Measurements from ENCODE around the gene LIMS2. TPM values are rescaled to one million over a fixed set of nuclear protein-coding genes. Genes with fewer than 3 reads are reported as not detected.

Gene LIMS2
- total RNA-seq, 8 experiments from 2014 or later = 0.22 to 9.3 (median 1.5) TPM

GRCh38 chr2:127640082-127641072 is 35.0 kb downstream of the LIMS2 start:
- Histone ChIP-seq H3K4me1 (replicated peaks in 1 of 2) (peaks cover 16 to 27% of the 10 kb centered on the region in 2 donors), H3K27ac (peak overlapping the region in 1 of 2 donors; percentile 67), H3K4me3 (no peak overlapping the region)
- peak; percentile 62 to 87 (median 78) for ATAC-seq (replicated peaks in 6 of 8)
- in situ Hi-C loops (cut with MboI; ENCODE audit: low pct_unique_long_range_greater_than_20kb in 2 of 9, low sequenced_read_pairs in 9 of 9, unreplicated experiment in 9 of 9) = no loop called here
- 25 to 40% methylated on average over 3 to 6 of the region's 25 CpGs; no CpG with 5 or more reads in 8 of the 10 experiments for WGBS, 10 experiments

DNA sequence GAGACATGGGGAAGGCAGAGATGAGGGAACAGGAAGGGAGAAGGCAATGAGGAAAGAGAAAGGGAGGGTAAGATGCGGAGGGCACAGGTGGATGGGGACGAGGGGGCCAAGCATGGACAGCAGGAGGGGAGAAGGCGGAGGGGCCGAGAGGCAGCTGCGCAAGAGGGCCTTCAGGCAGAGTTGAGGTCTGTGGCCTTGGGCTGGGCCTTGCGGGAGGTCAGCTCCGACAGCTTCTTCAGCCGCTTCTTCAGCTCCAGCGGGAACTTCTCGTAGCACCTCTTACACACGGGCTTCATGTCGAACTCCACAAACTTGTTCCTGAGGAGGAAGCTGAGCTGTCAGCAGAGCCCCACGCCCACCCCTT is 36.2 kb downstream of the LIMS2 start:
- 90% methylated on average over 2 of the region's 13 CpGs; no CpG with 5 or more reads in 9 of the 10 experiments for WGBS, 10 experiments
- no peak overlapping the region for H3K4me3 ChIP-seq
- no peak overlapping the region for H3K27ac ChIP-seq
- H3K4me1 ChIP-seq (replicated peaks in 1 of 2) = peaks cover 15 to 19% of the 10 kb centered on the region in 2 donors
- no peak for ATAC-seq (replicated peaks in 6 of 8)
- in situ Hi-C loops (cut with MboI; ENCODE audit: low pct_unique_long_range_greater_than_20kb in 2 of 9, low sequenced_read_pairs in 9 of 9, unreplicated experiment in 9 of 9) = no loop called here

- Histone ChIP-seq H3K4me1 (replicated peaks in 1 of 2) (peaks cover 15 to 19% of the 10 kb centered on the region in 2 donors), H3K27ac (no peak overlapping the region), H3K4me3 (no peak overlapping the region)
- WGBS, 10 experiments = 100% methylated on average over 1 to 2 of the region's 23 CpGs; no CpG with 5 or more reads in 8 of the 10 experiments
- ATAC-seq (replicated peaks in 6 of 8) = no peak
- in situ Hi-C loops (cut with MboI; ENCODE audit: low pct_unique_long_range_greater_than_20kb in 2 of 9, low sequenced_read_pairs in 9 of 9, unreplicated experiment in 9 of 9) = no loop called here
These were observed 36.8 kb downstream of the LIMS2 start for GRCh38 chr2:127638361-127639110.

DNA sequence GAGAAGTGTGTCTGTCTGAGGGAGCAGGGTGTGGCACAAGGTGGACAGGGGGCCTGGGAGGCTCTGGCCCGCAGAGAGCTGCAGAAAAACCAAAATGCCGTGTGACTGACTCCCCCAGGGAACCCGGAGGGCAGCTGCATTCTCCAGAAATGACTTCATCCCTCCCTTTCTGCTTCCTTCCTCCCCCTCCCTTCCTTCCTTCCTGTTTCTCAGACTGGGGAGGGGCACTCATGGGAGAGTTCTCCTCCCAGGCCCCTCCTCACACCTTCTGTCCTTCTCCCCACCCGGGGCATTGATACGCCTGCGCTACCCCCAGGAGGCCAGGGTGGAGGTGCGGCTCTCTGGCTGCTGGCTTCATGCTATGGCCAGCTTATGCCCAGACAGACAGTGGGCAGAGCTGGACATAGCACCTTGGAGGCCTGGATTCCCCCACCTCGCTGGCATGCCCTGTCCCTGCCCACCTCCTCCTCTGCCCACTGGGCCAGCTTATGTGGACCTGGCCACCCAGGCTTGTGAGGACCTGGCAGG is 37.5 kb downstream of the LIMS2 start:
- in situ Hi-C loops (cut with MboI; ENCODE audit: low pct_unique_long_range_greater_than_20kb in 2 of 9, low sequenced_read_pairs in 9 of 9, unreplicated experiment in 9 of 9) = no loop called here
- H3K27ac ChIP-seq = no peak overlapping the region
- peak; percentile 5 to 36 (median 18) for ATAC-seq (replicated peaks in 6 of 8)
- H3K4me1 ChIP-seq (replicated peaks in 1 of 2) = peaks cover 15 to 19% of the 10 kb centered on the region in 2 donors
- H3K4me3 ChIP-seq = no peak overlapping the region
- WGBS, 10 experiments = 20 to 50% (median 40%) methylated on average over 1 of the region's 8 CpGs; no CpG with 5 or more reads in 7 of the 10 experiments

DNA sequence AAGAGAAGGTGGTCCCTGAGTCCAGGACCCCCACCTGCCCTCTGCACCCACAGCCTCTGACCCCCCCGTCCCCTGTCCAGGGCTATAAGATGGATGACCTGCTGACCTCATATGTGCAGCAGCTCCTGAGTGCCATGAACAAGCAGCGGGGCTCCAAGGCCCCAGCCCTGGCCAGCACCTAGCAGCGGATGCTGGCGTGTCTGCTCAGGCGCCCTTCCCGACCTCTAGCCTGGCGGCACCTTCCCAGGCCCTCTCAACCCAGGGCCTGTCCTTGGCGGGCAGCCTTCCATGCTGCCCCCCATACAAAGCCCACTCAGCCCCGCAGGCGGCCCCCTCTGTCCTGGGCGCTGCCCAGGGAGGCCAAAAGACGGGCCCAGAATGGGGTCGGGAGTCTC is 38.1 kb downstream of the LIMS2 start:
- WGBS, 10 experiments = no CpG with 5 or more reads among the region's 13 CpGs
- peaks cover 15 to 19% of the 10 kb centered on the region in 2 donors for H3K4me1 ChIP-seq (replicated peaks in 1 of 2)
- H3K4me3 ChIP-seq = no peak overlapping the region
- in situ Hi-C loops (cut with MboI; ENCODE audit: low pct_unique_long_range_greater_than_20kb in 2 of 9, low sequenced_read_pairs in 9 of 9, unreplicated experiment in 9 of 9) = no loop called here
- no peak for ATAC-seq (replicated peaks in 6 of 8)
- no peak overlapping the region for H3K27ac ChIP-seq

DNA sequence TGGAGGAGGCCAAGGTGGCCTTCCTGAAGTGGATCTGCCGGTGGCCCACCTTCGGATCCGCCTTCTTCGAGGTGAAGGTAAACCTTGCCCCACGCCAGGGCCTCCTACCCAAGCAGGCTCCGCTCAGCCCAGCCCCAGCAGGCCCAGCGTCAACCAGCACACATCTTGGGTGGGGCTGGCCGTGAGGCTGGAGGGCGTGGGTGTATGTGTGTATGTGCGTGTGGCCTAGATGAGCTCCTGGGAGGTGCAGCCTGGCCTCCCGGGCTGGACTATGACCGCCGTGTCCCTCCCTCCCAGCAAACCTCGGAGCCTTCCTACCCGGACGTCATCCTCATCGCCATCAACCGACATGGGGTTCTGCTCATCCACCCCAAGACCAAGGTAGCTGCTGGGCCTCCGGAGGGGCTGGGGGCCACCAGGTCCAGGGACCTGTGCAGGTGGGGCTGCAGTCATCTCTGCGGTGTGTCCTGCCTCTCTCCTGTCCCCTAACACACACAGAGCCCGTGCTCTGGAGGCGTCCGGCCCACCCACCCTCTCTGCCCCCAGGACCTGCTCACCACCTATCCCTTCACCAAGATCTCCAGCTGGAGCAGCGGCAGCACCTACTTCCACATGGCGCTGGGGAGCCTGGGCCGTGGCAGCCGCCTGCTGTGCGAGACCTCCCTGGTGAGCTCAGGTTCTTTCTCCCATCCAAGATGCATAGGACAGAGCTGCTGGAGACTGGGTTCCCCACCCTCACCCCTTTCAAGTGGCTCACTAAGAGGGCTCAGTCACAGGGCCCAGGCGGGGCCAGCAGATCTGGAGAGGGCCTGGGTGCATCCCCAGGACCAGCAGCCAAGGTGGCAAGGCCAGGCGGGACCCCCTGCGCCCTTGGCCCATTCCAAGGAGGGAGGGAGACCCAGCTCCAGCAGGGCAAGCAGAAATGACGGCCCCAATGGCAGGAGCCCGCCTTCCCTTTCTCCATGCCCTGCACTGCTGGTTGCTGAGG is 38.8 kb downstream of the LIMS2 start:
- Histone ChIP-seq H3K27ac (no peak overlapping the region), H3K4me3 (no peak overlapping the region), H3K4me1 (replicated peaks in 1 of 2) (peaks cover 15 to 19% of the 10 kb centered on the region in 2 donors)
- ATAC-seq (replicated peaks in 6 of 8) = peak in 3 of 8 experiments; percentile 62 to 69 (median 62)
- in situ Hi-C loops (cut with MboI; ENCODE audit: low pct_unique_long_range_greater_than_20kb in 2 of 9, low sequenced_read_pairs in 9 of 9, unreplicated experiment in 9 of 9) = no loop called here
- WGBS, 10 experiments = 90 to 100% methylated on average over 1 to 2 of the region's 33 CpGs; no CpG with 5 or more reads in 8 of the 10 experiments

- Histone ChIP-seq H3K27ac (no peak overlapping the region), H3K4me3 (no peak overlapping the region), H3K4me1 (replicated peaks in 1 of 2) (peaks cover 15 to 19% of the 10 kb centered on the region in 2 donors)
- in situ Hi-C loops (cut with MboI; ENCODE audit: low pct_unique_long_range_greater_than_20kb in 2 of 9, low sequenced_read_pairs in 9 of 9, unreplicated experiment in 9 of 9) = no loop called here
- no peak for ATAC-seq (replicated peaks in 6 of 8)
- 82 to 100% methylated on average over 1 to 8 of the region's 19 CpGs; no CpG with 5 or more reads in 8 of the 10 experiments for WGBS, 10 experiments
These were observed 39.7 kb downstream of the LIMS2 start for GRCh38 chr2:127635380-127636237.

DNA sequence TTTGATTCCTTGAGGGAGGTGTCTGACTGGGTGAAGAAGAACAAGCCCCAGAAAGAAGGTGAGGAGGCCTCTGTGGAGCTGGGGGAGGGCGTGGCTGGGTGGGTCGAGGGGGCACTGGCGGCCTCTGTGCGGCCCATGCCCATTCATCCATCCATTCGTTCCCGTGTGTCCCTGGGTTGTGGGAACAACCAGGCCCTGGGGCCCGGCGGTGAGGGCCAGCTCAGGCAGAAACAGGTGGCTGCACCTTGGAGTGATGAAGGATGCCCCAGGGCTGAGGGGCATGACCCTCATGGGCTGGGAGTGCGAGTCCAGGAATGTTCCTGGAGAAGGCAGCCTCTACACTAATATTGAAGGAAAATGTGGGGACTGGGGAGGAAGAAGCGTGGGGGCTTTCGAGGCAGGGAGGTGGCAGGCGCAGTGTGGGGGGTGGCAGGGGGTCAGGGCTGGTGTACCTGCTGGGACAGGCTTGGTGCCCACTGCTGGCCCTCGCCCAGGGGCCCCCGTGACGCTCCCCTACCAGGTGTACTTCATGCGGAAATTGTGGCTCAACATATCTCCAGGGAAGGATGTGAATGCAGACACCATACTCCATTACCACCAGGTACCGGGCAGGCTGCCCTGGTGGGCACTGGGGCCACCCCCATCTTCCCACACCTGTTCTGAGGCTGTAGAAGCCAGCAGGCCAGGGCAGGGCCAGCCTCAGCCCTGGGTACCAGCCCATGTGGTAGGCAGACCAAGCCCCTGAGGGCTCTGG is 40.5 kb downstream of the LIMS2 start:
- in situ Hi-C loops (cut with MboI; ENCODE audit: low pct_unique_long_range_greater_than_20kb in 2 of 9, low sequenced_read_pairs in 9 of 9, unreplicated experiment in 9 of 9) = no loop called here
- Histone ChIP-seq H3K4me3 (no peak overlapping the region), H3K4me1 (replicated peaks in 1 of 2) (peaks cover 10 to 11% of the 10 kb centered on the region in 2 donors), H3K27ac (no peak overlapping the region)
- no peak for ATAC-seq (replicated peaks in 6 of 8)
- WGBS, 10 experiments = 100% methylated on average over 1 of the region's 17 CpGs; no CpG with 5 or more reads in 8 of the 10 experiments

GRCh38 chr2:127634066-127634617 is 41.2 kb downstream of the LIMS2 start:
- in situ Hi-C loops (cut with MboI; ENCODE audit: low pct_unique_long_range_greater_than_20kb in 2 of 9, low sequenced_read_pairs in 9 of 9, unreplicated experiment in 9 of 9) = no loop called here
- peak in 1 of 8 experiments; percentile 21 for ATAC-seq (replicated peaks in 6 of 8)
- Histone ChIP-seq H3K27ac (no peak overlapping the region), H3K4me1 (replicated peaks in 1 of 2) (peaks cover 10 to 11% of the 10 kb centered on the region in 2 donors), H3K4me3 (no peak overlapping the region)
- 70 to 100% methylated on average over 1 to 2 of the region's 16 CpGs; no CpG with 5 or more reads in 8 of the 10 experiments for WGBS, 10 experiments

- no peak overlapping the region for H3K27ac ChIP-seq
These were observed 41.7 kb downstream of the LIMS2 start for GRCh38 chr2:127633556-127634065.

More at GRCh38 chr2:127633556-127634065, 41.7 kb downstream of the LIMS2 start:
- in situ Hi-C loops (cut with MboI; ENCODE audit: low pct_unique_long_range_greater_than_20kb in 2 of 9, low sequenced_read_pairs in 9 of 9, unreplicated experiment in 9 of 9) = no loop called here
- ATAC-seq (replicated peaks in 6 of 8) = no peak
- Histone ChIP-seq H3K4me1 (replicated peaks in 1 of 2) (peaks cover 10 to 11% of the 10 kb centered on the region in 2 donors), H3K4me3 (no peak overlapping the region)
- 80 to 100% (median 100%) methylated on average over 1 of the region's 9 CpGs; no CpG with 5 or more reads in 7 of the 10 experiments for WGBS, 10 experiments

Measured in motor neuron (in vitro differentiated cells).